Uterus (tissue), 4 donors: Measurements from ENCODE around the gene NFX1. TPM values are rescaled to one million over a fixed set of nuclear protein-coding genes. Genes with fewer than 3 reads are reported as not detected.

Experiments used
- DNase-seq, 2 donors: peaks; one replicate each; pipeline ENCODE4 v3.0.0-alpha.2; 2019 to 2020
- H3K27ac ChIP-seq, 2 donors: fragments of 200-600 bp; sonication (generic); 1 replicate in 1 of 2; 2 replicates in 1 of 2; pipeline ENCODE4 v1.5.1; 2016 to 2018
- H3K27me3 ChIP-seq, 2 donors: fragments of 200-600 bp; sonication (generic); one replicate each; pipeline ENCODE4 v1.5.1; 2018 to 2019; ENCODE audit warnings: control low read depth in 1 of 2
- H3K36me3 ChIP-seq, 2 donors: fragments of 200-600 bp; sonication (generic); one replicate each; pipeline ENCODE4 v1.5.1; 2019; ENCODE audit warnings: control low read depth in 1 of 2
- H3K4me1 ChIP-seq, 2 donors: fragments of 200-600 bp; sonication (generic); one replicate each; pipeline ENCODE4 v1.5.1; 2018 to 2019; ENCODE audit warnings: control low read depth in 1 of 2
- H3K4me3 ChIP-seq, 2 donors: fragments of 200-600 bp; sonication (generic); 1 replicate in 1 of 2; 2 replicates in 1 of 2; pipeline ENCODE4 v1.5.1; 2018 to 2019; ENCODE audit warnings: mild to moderate bottlenecking in 1 of 2
- H3K9me3 ChIP-seq, 2 donors: fragments of 200-600 bp; sonication (generic); one replicate each; pipeline ENCODE4 v1.5.1; 2019; ENCODE audit warnings: control low read depth in 1 of 2
- CTCF ChIP-seq, 4 experiments: fragments of 200-600 bp in 2 of 4; fragments of 450-650 bp in 2 of 4; sonication (generic) in 2 of 4; IDR thresholded peaks; one replicate each; pipeline ENCODE4 v1.5.1; 2016 to 2019; ENCODE audit warnings: antibody characterized with exemption in 4 of 4, mild to moderate bottlenecking in 2 of 4, moderate library complexity in 1 of 4
- POLR2A ChIP-seq, 2 donors: fragments of 450-650 bp; IDR thresholded peaks; one replicate each; pipeline ENCODE4 v1.6.1; 2016; ENCODE audit warnings: antibody characterized with exemption in 2 of 2, mild to moderate bottlenecking in 1 of 2, moderate library complexity in 1 of 2
- intact Hi-C: fragments of 100-400 bp; cut with DNase I; formaldehyde crosslinking; loops from one replicate; pipeline ENCODE4 v1.15.1; 2023; ENCODE audit warnings: low total_unique reads
- total RNA-seq, 4 donors: library from RNA; depleted of rRNA in 3 of 4; stranded (reverse); fragments of >200 nt in 3 of 4; gene quantifications; one replicate each; pipeline versions ENCODE4 v1.1.0 to v1.2.4, GENCODE V29; 2014 to 2023
- donor health status: DM: yes; HTN: yes; CAD: no.

Gene NFX1
- total RNA-seq, 4 donors from 2014 or later, result 18.5 to 52.9 (median 27.9) TPM

GRCh38 chr9:33366979-33367480 is 76.7 kb downstream of the NFX1 start:
- TF ChIP-seq CTCF (IDR thresholded peaks at IDR 0.05), result no peak
- no peak for TF ChIP-seq POLR2A (IDR thresholded peaks at IDR 0.05)
- H3K4me1 ChIP-seq, result no peaks in the 10 kb centered on the region
- no peak for DNase-seq
- H3K27ac ChIP-seq, result no peak overlapping the region
- no peaks in the 10 kb centered on the region for H3K27me3 ChIP-seq
- no peaks in the 10 kb centered on the region for H3K36me3 ChIP-seq
- H3K9me3 ChIP-seq, result no peaks in the 10 kb centered on the region
- intact Hi-C loops, result no loop called here
- H3K4me3 ChIP-seq, result no peak overlapping the region

- no peak for TF ChIP-seq CTCF (IDR thresholded peaks at IDR 0.05)
- TF ChIP-seq POLR2A (IDR thresholded peaks at IDR 0.05), result no peak
- Histone ChIP-seq H3K36me3 (no peaks in the 10 kb centered on the region), H3K27me3 (no peaks in the 10 kb centered on the region), H3K9me3 (no peaks in the 10 kb centered on the region), H3K4me1 (no peaks in the 10 kb centered on the region), H3K27ac (no peak overlapping the region), H3K4me3 (no peak overlapping the region)
- intact Hi-C loops, result no loop called here
- DNase-seq, result no peak
These were observed 82.6 kb downstream of the NFX1 start for GRCh38 chr9:33372900-33373299.

- intact Hi-C loops, result no loop called here
- TF ChIP-seq POLR2A (IDR thresholded peaks at IDR 0.05) (no peak), CTCF (IDR thresholded peaks at IDR 0.05) (no peak)
- H3K4me1 ChIP-seq, result no peaks in the 10 kb centered on the region
- no peaks in the 10 kb centered on the region for H3K27me3 ChIP-seq
- H3K36me3 ChIP-seq, result no peaks in the 10 kb centered on the region
- H3K4me3 ChIP-seq, result no peak overlapping the region
- no peak for DNase-seq
- no peak overlapping the region for H3K27ac ChIP-seq
- no peaks in the 10 kb centered on the region for H3K9me3 ChIP-seq
These were observed 83.9 kb downstream of the NFX1 start for GRCh38 chr9:33374190-33374589.

GRCh38 chr9:33374634-33375237 is 84.4 kb downstream of the NFX1 start:
- Histone ChIP-seq H3K27ac (peak overlapping the region; percentile 77 to 79), H3K4me3 (no peak overlapping the region)
- intact Hi-C loops, result no loop called here

More at GRCh38 chr9:33374634-33375237, 84.4 kb downstream of the NFX1 start:
- H3K36me3 ChIP-seq, result no peaks in the 10 kb centered on the region
- no peaks in the 10 kb centered on the region for H3K4me1 ChIP-seq
- TF ChIP-seq CTCF (IDR thresholded peaks at IDR 0.05) (peak; percentile 85 to 92 (median 88)), POLR2A (IDR thresholded peaks at IDR 0.05) (no peak)
- peak; percentile 68 to 85 for DNase-seq
- no peaks in the 10 kb centered on the region for H3K9me3 ChIP-seq
- H3K27me3 ChIP-seq, result no peaks in the 10 kb centered on the region
